ENCODE measurements around the gene RXFP1.

RXFP1 gene

DNA sequence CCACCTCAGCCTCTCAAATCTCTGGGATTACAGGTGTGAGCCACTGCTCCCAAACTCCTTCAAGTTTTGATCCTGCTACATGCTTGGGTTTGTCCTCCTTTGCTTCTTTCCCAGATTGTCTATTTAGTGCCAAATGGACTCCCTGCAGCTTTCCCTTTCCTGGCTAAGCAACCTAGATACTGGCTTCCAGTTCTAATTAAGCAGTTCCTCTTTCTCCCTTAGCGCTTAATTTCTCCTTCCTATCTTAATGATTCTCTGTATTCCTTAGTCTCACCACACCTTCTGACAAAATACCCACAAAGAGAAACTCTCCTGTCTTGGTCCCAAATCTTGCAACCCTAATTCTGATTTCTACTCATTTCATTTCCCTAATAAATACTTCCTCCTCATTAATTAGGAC is 7.8 kb downstream of the RXFP1 start:
- Histone ChIP-seq H3K27ac (replicated peaks) (no peak overlapping the region), H3K4me3 (replicated peaks; ENCODE audit: insufficient read depth, low read length) (no peak overlapping the region), H3K27me3 (ENCODE audit: insufficient read depth, poor library complexity, severe bottlenecking) (no peaks in the 10 kb centered on the region)
- TF ChIP-seq CTCF (IDR thresholded peaks at IDR 0.05; ENCODE audit: insufficient read depth, low read length) (no peak), POLR2AphosphoS5 (IDR thresholded peaks at IDR 0.05; ENCODE audit: low read depth) (no peak), SPI1 (IDR thresholded peaks at IDR 0.05; ENCODE audit: borderline replicate concordance, low read depth) (peak; percentile 80)
- DNase-seq (ENCODE audit: low read depth in 1 of 2, low spot score in 1 of 2), result no peak

- Histone ChIP-seq H3K27ac (replicated peaks) (no peak overlapping the region), H3K27me3 (ENCODE audit: insufficient read depth, poor library complexity, severe bottlenecking) (no peaks in the 10 kb centered on the region), H3K4me3 (replicated peaks; ENCODE audit: insufficient read depth, low read length) (no peak overlapping the region)
- DNase-seq (ENCODE audit: low read depth in 1 of 2, low spot score in 1 of 2), result no peak
- TF ChIP-seq POLR2AphosphoS5 (IDR thresholded peaks at IDR 0.05; ENCODE audit: low read depth) (no peak), SPI1 (IDR thresholded peaks at IDR 0.05; ENCODE audit: borderline replicate concordance, low read depth) (no peak), CTCF (IDR thresholded peaks at IDR 0.05; ENCODE audit: insufficient read depth, low read length) (no peak), REST (IDR thresholded peaks at IDR 0.05; ENCODE audit: insufficient replicate concordance, low read depth) (no peak), GABPA (IDR thresholded peaks at IDR 0.05; ENCODE audit: low read depth) (no peak)
These were observed 8.7 kb downstream of the RXFP1 start for GRCh38 chr4:158530381-158530780.

GRCh38 chr4:158530898-158531297 is 9.2 kb downstream of the RXFP1 start:
- Histone ChIP-seq H3K27me3 (ENCODE audit: insufficient read depth, poor library complexity, severe bottlenecking) (no peaks in the 10 kb centered on the region), H3K4me3 (replicated peaks; ENCODE audit: insufficient read depth, low read length) (no peak overlapping the region), H3K27ac (replicated peaks) (no peak overlapping the region)
- no peak for DNase-seq (ENCODE audit: low read depth in 1 of 2, low spot score in 1 of 2)
- TF ChIP-seq GABPA (IDR thresholded peaks at IDR 0.05; ENCODE audit: low read depth) (no peak), CTCF (IDR thresholded peaks at IDR 0.05; ENCODE audit: insufficient read depth, low read length) (no peak), POLR2AphosphoS5 (IDR thresholded peaks at IDR 0.05; ENCODE audit: low read depth) (no peak), REST (IDR thresholded peaks at IDR 0.05; ENCODE audit: insufficient replicate concordance, low read depth) (no peak), SPI1 (IDR thresholded peaks at IDR 0.05; ENCODE audit: borderline replicate concordance, low read depth) (no peak)

DNA sequence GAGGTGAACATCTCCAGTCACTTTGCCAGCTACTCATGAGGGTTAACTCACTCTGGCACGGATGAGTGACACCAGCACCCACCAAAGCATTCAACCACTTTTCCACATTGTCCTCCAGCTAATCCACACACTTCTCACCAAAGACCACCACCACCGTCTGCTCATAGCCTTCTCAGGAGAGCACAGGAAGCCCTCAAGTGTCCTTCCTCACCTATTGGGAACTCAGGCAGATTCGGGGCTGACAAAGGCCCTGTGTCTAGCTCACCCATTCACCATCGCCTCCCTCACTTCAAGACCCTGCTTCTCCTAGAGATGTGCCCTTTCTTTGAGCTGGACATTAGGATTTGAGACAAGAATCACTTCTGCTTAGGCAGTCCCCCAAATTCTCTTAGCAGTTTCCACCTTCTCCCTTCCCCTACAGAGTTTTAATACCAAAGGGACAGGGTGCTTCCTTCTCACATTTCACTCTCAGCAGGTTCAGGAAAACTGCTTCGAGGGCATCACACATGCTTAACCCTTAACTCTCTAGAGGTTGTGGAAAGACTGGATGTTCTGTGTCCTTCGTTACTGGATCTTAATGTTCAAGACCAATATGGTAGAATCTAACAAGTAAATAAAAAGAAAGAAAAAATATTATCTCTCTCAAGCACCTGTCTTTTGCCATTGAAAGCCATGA is 11.0 kb downstream of the RXFP1 start:
- Histone ChIP-seq H3K4me3 (replicated peaks; ENCODE audit: insufficient read depth, low read length) (no peak overlapping the region), H3K27me3 (ENCODE audit: insufficient read depth, poor library complexity, severe bottlenecking) (no peaks in the 10 kb centered on the region), H3K27ac (replicated peaks) (no peak overlapping the region)
- TF ChIP-seq CTCF (IDR thresholded peaks at IDR 0.05; ENCODE audit: insufficient read depth, low read length) (no peak), POLR2AphosphoS5 (IDR thresholded peaks at IDR 0.05; ENCODE audit: low read depth) (no peak), SPI1 (IDR thresholded peaks at IDR 0.05; ENCODE audit: borderline replicate concordance, low read depth) (no peak), REST (IDR thresholded peaks at IDR 0.05; ENCODE audit: insufficient replicate concordance, low read depth) (no peak)
- no peak for DNase-seq (ENCODE audit: low read depth in 1 of 2, low spot score in 1 of 2)

Data from HL-60 (cell line).